ENCODE measurements around the gene SLC10A3.

- TF ChIP-seq CTCF (conservative IDR thresholded peaks at IDR 0.05), result no peak
- TF ChIP-seq EZH2 (IDR thresholded peaks at IDR 0.05; ENCODE audit: low read depth), result no peak
Measured at GRCh38 chrX:154539077-154539476, 48.6 kb upstream of the SLC10A3 start.
